ENCODE results near the gene PHC2.

DNA sequence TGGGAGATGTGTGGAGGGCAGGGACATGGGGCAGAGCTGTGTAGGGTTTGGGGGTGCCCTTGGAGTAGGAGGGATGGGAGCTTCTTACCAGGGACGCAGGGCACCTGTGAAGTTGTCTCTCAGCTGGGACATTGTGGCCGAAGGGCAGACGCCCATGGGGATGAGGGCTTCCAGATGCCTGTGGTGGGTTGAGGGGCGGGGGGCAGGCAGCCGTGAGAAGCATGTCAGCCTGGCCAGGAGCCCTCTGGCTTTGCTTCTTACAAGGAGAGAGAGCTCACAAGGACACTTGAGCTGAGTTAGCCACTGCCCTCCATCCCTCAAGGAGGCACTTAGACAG lies 118.5 kb downstream of the PHC2 start:
- no peak for TF ChIP-seq KLF9 (tag by site-specific recombination; IDR thresholded peaks at IDR 0.05; ENCODE audit: low read depth)
- TF ChIP-seq, protein P1, sequence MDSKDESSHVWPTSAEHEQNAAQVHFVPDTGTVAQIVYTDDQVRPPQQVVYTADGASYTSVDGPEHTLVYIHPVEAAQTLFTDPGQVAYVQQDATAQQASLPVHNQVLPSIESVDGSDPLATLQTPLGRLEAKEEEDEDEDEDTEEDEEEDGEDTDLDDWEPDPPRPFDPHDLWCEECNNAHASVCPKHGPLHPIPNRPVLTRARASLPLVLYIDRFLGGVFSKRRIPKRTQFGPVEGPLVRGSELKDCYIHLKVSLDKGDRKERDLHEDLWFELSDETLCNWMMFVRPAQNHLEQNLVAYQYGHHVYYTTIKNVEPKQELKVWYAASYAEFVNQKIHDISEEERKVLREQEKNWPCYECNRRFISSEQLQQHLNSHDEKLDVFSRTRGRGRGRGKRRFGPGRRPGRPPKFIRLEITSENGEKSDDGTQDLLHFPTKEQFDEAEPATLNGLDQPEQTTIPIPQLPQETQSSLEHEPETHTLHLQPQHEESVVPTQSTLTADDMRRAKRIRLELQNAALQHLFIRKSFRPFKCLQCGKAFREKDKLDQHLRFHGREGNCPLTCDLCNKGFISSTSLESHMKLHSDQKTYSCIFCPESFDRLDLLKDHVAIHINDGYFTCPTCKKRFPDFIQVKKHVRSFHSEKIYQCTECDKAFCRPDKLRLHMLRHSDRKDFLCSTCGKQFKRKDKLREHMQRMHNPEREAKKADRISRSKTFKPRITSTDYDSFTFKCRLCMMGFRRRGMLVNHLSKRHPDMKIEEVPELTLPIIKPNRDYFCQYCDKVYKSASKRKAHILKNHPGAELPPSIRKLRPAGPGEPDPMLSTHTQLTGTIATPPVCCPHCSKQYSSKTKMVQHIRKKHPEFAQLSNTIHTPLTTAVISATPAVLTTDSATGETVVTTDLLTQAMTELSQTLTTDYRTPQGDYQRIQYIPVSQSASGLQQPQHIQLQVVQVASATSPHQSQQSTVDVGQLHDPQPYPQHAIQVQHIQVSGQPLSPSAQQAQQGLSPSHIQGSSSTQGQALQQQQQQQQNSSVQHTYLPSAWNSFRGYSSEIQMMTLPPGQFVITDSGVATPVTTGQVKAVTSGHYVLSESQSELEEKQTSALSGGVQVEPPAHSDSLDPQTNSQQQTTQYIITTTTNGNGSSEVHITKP (tag by site-specific recombination; IDR thresholded peaks at IDR 0.05): no peak
